Measurements from ENCODE around the gene ZFHX3. TPM values are rescaled to one million over a fixed set of nuclear protein-coding genes. Genes with fewer than 3 reads are reported as not detected.

The ZFHX3 gene
- total RNA-seq, 1 experiment from 2014 or later: 1.5 TPM

- H3K27ac Mint-ChIP-seq: no peak overlapping the region
- DNase-seq: no peak
- no peak overlapping the region for H2AFZ ChIP-seq (ENCODE audit: low read length)
- no peak overlapping the region for H2BK20ac ChIP-seq (ENCODE audit: low read depth, low read length, poor library complexity, severe bottlenecking)
- H3K79me2 ChIP-seq (ENCODE audit: insufficient read depth, low read length): no peaks in the 10 kb centered on the region
- H3K36me3 Mint-ChIP-seq (ENCODE audit: insufficient read depth in 1 of 3, low read depth in 3 of 3): peaks cover 0 to 6% (median 3%) of the 10 kb centered on the region in 3 experiments; a peak in 1 of 7 replicates
- no peak overlapping the region for H2AK5ac ChIP-seq (ENCODE audit: insufficient read length, low read length)
- no peak for TF ChIP-seq CTCF (conservative IDR thresholded peaks at IDR 0.05)
- no peaks in the 10 kb centered on the region for H3K79me1 ChIP-seq (ENCODE audit: insufficient read depth, low read depth, low read length, poor library complexity, severe bottlenecking)
- no peak overlapping the region for H2BK12ac ChIP-seq (ENCODE audit: insufficient read length, low read depth, low read length)
- no peaks in the 10 kb centered on the region for H3K27me3 ChIP-seq (ENCODE audit: insufficient read depth, low read length)
- no peaks in the 10 kb centered on the region for H3K4me1 ChIP-seq (ENCODE audit: insufficient read depth, low read length)
- H3K4me3 Mint-ChIP-seq: no peak overlapping the region
- H3K9ac ChIP-seq (ENCODE audit: extremely low read depth, insufficient read length, low read length): no peak overlapping the region
- H3K23ac ChIP-seq (ENCODE audit: insufficient read length, low read depth, low read length): no peak overlapping the region
- no peak overlapping the region for H2BK120ac ChIP-seq (ENCODE audit: low read depth, low read length, poor library complexity, severe bottlenecking)
- no peak overlapping the region for H2BK15ac ChIP-seq (ENCODE audit: low read depth, low read length)
- H3K4ac ChIP-seq (ENCODE audit: low read depth, low read length): no peak overlapping the region
- no peak overlapping the region for H3K18ac ChIP-seq (ENCODE audit: insufficient read length, low read depth, low read length)
- no peak overlapping the region for H3K14ac ChIP-seq (ENCODE audit: insufficient read depth, low read length)
- no peak overlapping the region for H4K91ac ChIP-seq (ENCODE audit: insufficient read length, low read depth, low read length)
- WGBS (ENCODE audit: extremely low coverage, insufficient read length, low lambda C conversion rate): no CpG with 5 or more reads among the region's 5 CpGs
- H3T11ph ChIP-seq (ENCODE audit: low read length): no peak overlapping the region
- H4K8ac ChIP-seq (replicated peaks; ENCODE audit: insufficient read length, low read depth, low read length): no peak overlapping the region
- peaks cover 11% of the 10 kb centered on the region for H3K27me3 Mint-ChIP-seq (ENCODE audit: low read depth)
- H2BK5ac ChIP-seq (ENCODE audit: insufficient read length, low read length): no peak overlapping the region
- no peak overlapping the region for H3K27ac ChIP-seq (ENCODE audit: insufficient read length, low read depth, low read length)
- peaks cover under 1% of the 10 kb centered on the region for H3K23me2 ChIP-seq (ENCODE audit: insufficient read length, low read depth, low read length, poor library complexity, severe bottlenecking)
- H3K56ac ChIP-seq (ENCODE audit: insufficient read length, low read depth, low read length): no peak overlapping the region
- no peaks in the 10 kb centered on the region for H3K9me3 Mint-ChIP-seq
- no peaks in the 10 kb centered on the region for H3K9me3 ChIP-seq (ENCODE audit: control insufficient read depth, low read depth, low read length)
- no peaks in the 10 kb centered on the region for H4K20me1 ChIP-seq (ENCODE audit: control insufficient read depth, insufficient read depth, insufficient read length)
- H4K5ac ChIP-seq (ENCODE audit: insufficient read length, low read depth, low read length): no peak overlapping the region
- H3K4me2 ChIP-seq (ENCODE audit: insufficient read depth, insufficient read length, low read length): no peak overlapping the region
- H3K4me1 Mint-ChIP-seq: peaks cover 5 to 7% of the 10 kb centered on the region in 2 experiments
Observed at GRCh38 chr16:72793017-72793416, 254.9 kb downstream of the ZFHX3 start.

Data from H9 (cell line).